DND-41 (cell line): ENCODE measurements around the gene SLC8A2.

Source experiments
- EZH2 ChIP-seq: IDR thresholded peaks from 3 replicates; pipeline ENCODE4 v1.6.1; 2012; ENCODE audit warnings: borderline replicate concordance, low read depth, mild to moderate bottlenecking, moderate library complexity, low read length, inconsistent platforms; ENCODE audit not compliant: severe bottlenecking
- TF ChIP-seq, protein P1 (sequence below): IDR thresholded peaks from 2 replicates; pipeline ENCODE4 v1.5.1; 2012; ENCODE audit warnings: borderline replicate concordance, low read length, moderate library complexity, mild to moderate bottlenecking; ENCODE audit not compliant: poor library complexity, severe bottlenecking; ENCODE audit errors: extremely low read depth

DNA sequence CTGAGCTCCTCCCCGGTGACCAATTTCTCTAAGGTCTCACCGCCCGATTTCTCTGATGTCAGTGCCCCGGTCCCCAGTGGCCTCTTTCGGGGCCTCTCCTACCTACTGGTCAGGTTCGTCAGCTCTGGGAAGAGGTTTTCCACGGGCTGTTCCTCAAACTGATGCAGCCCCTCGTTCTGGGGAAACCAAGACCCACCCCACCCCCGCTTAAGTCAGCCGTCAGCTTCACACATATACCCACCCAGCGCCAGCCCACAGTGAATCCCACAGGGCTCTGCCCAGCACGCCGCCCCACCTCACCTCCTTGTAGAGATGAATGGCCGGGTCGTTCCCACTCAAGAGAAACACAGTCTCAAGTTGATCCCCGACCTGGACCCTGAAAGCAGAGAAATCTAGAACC is 9.0 kb upstream of the SLC8A2 start:
- TF ChIP-seq, protein P1, sequence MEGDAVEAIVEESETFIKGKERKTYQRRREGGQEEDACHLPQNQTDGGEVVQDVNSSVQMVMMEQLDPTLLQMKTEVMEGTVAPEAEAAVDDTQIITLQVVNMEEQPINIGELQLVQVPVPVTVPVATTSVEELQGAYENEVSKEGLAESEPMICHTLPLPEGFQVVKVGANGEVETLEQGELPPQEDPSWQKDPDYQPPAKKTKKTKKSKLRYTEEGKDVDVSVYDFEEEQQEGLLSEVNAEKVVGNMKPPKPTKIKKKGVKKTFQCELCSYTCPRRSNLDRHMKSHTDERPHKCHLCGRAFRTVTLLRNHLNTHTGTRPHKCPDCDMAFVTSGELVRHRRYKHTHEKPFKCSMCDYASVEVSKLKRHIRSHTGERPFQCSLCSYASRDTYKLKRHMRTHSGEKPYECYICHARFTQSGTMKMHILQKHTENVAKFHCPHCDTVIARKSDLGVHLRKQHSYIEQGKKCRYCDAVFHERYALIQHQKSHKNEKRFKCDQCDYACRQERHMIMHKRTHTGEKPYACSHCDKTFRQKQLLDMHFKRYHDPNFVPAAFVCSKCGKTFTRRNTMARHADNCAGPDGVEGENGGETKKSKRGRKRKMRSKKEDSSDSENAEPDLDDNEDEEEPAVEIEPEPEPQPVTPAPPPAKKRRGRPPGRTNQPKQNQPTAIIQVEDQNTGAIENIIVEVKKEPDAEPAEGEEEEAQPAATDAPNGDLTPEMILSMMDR = no peak
- no peak for TF ChIP-seq EZH2
